Stimulated activated naive CD8-positive, alpha-beta T cell treated with anti-CD3 and anti-CD28 coated beads, Interleukin-15, Interleukin-2, amounts not matched to agents 100 ng/mL and 50 ng/mL, for 24 hours (primary cell): ENCODE data around the gene CCM2.
A peak's percentile ranks its signal among the peaks of the same experiment; 100 is the strongest.

Experiments used
- H3K27ac Mint-ChIP-seq: one replicate; pipeline ENCODE4 v1.8.0; 2021; ENCODE audit warnings: mild to moderate bottlenecking, mixed read lengths
- H3K27me3 Mint-ChIP-seq: one replicate; pipeline ENCODE4 v1.8.0; 2021; ENCODE audit warnings: mixed read lengths
- H3K36me3 Mint-ChIP-seq: one replicate; pipeline ENCODE4 v1.8.0; 2021; ENCODE audit warnings: low read depth, mixed read lengths
- H3K4me1 Mint-ChIP-seq: one replicate; pipeline ENCODE4 v1.8.0; 2021; ENCODE audit warnings: low read depth, mixed read lengths
- H3K4me3 Mint-ChIP-seq: one replicate; pipeline ENCODE4 v1.8.0; 2021; ENCODE audit warnings: mild to moderate bottlenecking, mixed read lengths
- H3K9me3 Mint-ChIP-seq: one replicate; pipeline ENCODE4 v1.8.0; 2021; ENCODE audit warnings: mixed read lengths

Gene CCM2

DNA sequence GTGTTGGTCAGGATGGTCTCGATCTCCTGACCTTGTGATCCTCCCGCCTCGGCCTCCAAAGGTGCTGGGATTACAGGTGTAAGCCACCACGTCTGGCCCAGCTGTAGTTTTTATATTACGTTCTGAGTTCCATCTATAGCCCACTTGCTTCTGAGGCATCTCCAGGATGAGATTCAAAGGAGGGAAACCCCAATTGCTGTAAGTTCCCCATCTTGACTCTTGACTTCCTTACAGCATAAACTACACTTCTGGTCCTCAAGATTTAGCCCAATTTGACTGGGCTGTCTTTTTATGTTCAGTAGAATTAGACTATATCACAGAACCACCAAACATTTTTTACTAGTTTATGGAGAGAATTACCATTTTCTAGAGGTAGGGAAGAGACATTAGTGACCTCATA is 44.3 kb downstream of the CCM2 start:
- Mint-ChIP-seq H3K27me3 (no peaks in the 10 kb centered on the region), H3K36me3 (peaks cover 79% of the 10 kb centered on the region), H3K9me3 (no peaks in the 10 kb centered on the region), H3K27ac (no peak overlapping the region), H3K4me3 (no peak overlapping the region), H3K4me1 (peaks cover 55% of the 10 kb centered on the region)

DNA sequence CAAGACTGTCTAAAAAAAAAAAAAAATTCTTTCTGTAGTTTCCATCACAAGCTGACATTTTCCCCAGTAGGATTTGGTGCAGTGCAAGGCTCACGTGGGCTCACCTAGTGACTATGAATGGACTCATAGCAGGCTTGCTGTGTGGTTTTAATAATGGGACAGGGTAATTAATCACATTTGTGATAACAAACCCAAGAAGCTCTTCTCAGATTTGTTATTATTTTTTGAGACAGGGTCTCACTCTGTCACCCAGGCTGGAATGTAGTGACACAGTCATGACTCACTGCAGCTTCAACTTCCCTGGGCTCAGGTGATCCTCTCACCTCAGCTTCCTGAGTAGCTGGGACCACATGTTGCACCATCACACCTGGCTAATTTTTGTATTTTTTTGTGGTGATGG is 48.7 kb downstream of the CCM2 start:
- Mint-ChIP-seq H3K36me3 (peaks cover 57% of the 10 kb centered on the region), H3K9me3 (no peaks in the 10 kb centered on the region), H3K4me1 (peaks cover 52% of the 10 kb centered on the region), H3K4me3 (no peak overlapping the region), H3K27me3 (no peaks in the 10 kb centered on the region), H3K27ac (peak overlapping the region; percentile 31)

DNA sequence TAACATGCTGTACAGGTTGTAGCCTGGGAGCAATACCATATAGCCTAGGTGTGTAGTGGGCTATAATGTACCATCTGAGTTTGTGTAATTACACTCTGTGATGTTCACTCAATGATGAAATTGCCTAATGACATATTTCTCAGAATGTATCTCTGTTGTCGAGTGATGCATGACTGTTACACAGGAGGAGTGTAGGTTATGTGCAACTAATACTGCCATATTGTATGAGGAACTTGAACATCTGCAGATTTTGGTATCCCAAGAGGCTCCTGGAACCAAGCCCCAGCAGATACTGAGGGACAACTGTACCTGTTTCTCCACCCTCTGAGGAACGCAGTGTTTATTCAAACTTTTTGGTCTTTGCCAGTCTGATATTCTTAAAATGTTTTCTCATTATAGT is 50.2 kb downstream of the CCM2 start:
- Mint-ChIP-seq H3K4me3 (no peak overlapping the region), H3K9me3 (no peaks in the 10 kb centered on the region), H3K27me3 (no peaks in the 10 kb centered on the region), H3K27ac (peak overlapping the region; percentile 17), H3K36me3 (peaks cover 52% of the 10 kb centered on the region), H3K4me1 (peaks cover 49% of the 10 kb centered on the region)

- peaks cover 48% of the 10 kb centered on the region for H3K36me3 Mint-ChIP-seq
- H3K27ac Mint-ChIP-seq = peak overlapping the region; percentile 61
- H3K27me3 Mint-ChIP-seq = no peaks in the 10 kb centered on the region
- no peak overlapping the region for H3K4me3 Mint-ChIP-seq
- no peaks in the 10 kb centered on the region for H3K9me3 Mint-ChIP-seq
- peaks cover 62% of the 10 kb centered on the region for H3K4me1 Mint-ChIP-seq
Observed at GRCh38 chr7:45052011-45052410, 52.0 kb downstream of the CCM2 start.

DNA sequence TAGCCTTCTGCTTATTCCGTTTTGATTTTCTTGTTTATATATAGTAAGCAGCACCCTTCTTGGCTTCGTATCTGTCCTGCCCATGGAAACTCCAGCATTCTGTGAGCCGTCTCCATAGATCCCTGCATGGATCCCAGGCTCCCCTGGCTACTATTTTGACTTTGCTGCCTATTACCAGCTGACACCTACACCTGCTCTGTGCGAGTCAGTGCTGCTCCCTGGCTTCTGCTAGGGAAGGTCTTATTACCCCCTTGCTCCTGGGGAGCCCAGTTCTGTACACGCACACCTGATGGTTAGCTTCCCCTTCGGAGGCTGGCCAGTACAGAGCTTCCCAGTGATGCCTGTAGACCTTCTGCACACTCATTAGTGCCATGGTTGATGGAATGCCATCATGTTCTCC is 53.4 kb downstream of the CCM2 start:
- peaks cover 4% of the 10 kb centered on the region for H3K9me3 Mint-ChIP-seq
- H3K4me3 Mint-ChIP-seq = no peak overlapping the region
- H3K27me3 Mint-ChIP-seq = no peaks in the 10 kb centered on the region
- H3K36me3 Mint-ChIP-seq = peaks cover 50% of the 10 kb centered on the region
- H3K27ac Mint-ChIP-seq = no peak overlapping the region
- H3K4me1 Mint-ChIP-seq = peaks cover 67% of the 10 kb centered on the region

GRCh38 chr7:45053941-45054340 is 53.9 kb downstream of the CCM2 start:
- peaks cover 64% of the 10 kb centered on the region for H3K4me1 Mint-ChIP-seq
- peaks cover 4% of the 10 kb centered on the region for H3K9me3 Mint-ChIP-seq
- H3K36me3 Mint-ChIP-seq = peaks cover 47% of the 10 kb centered on the region
- H3K4me3 Mint-ChIP-seq = no peak overlapping the region
- H3K27ac Mint-ChIP-seq = no peak overlapping the region
- no peaks in the 10 kb centered on the region for H3K27me3 Mint-ChIP-seq

- peaks cover 47% of the 10 kb centered on the region for H3K36me3 Mint-ChIP-seq
- H3K9me3 Mint-ChIP-seq = peaks cover 4% of the 10 kb centered on the region
- H3K4me3 Mint-ChIP-seq = no peak overlapping the region
- H3K27ac Mint-ChIP-seq = peak overlapping the region; percentile 13
- H3K4me1 Mint-ChIP-seq = peaks cover 61% of the 10 kb centered on the region
- H3K27me3 Mint-ChIP-seq = no peaks in the 10 kb centered on the region
Observed at GRCh38 chr7:45054442-45054841, 54.4 kb downstream of the CCM2 start.

DNA sequence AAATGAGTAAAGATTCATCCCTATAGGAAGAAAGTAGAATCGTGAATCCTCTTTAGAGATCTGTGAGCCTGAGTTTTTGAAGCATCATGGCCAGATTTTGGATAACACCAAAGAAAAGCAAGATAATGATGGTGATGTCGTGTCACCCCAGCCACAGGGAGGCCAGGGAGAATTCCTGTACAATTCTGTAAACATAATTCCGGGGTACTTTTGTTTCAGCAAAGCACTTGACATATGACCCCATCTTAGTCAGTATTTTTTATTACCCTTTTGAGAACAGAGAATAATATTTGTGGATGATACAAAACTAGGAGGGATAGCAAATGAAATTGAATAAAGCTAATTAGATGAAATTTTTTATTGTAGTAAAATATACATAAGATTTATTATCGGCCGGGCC is 55.0 kb downstream of the CCM2 start:
- no peak overlapping the region for H3K4me3 Mint-ChIP-seq
- H3K36me3 Mint-ChIP-seq = peaks cover 44% of the 10 kb centered on the region
- peaks cover 4% of the 10 kb centered on the region for H3K9me3 Mint-ChIP-seq
- no peaks in the 10 kb centered on the region for H3K27me3 Mint-ChIP-seq
- peaks cover 65% of the 10 kb centered on the region for H3K4me1 Mint-ChIP-seq
- peak overlapping the region; percentile 13 for H3K27ac Mint-ChIP-seq

- peak overlapping the region; percentile 30 for H3K27ac Mint-ChIP-seq
- peaks cover 65% of the 10 kb centered on the region for H3K4me1 Mint-ChIP-seq
- no peaks in the 10 kb centered on the region for H3K27me3 Mint-ChIP-seq
- H3K4me3 Mint-ChIP-seq = no peak overlapping the region
- peaks cover 44% of the 10 kb centered on the region for H3K36me3 Mint-ChIP-seq
- peaks cover 4% of the 10 kb centered on the region for H3K9me3 Mint-ChIP-seq
Observed at GRCh38 chr7:45055594-45056219, 55.7 kb downstream of the CCM2 start.

- H3K4me3 Mint-ChIP-seq = no peak overlapping the region
- H3K36me3 Mint-ChIP-seq = peaks cover 47% of the 10 kb centered on the region
- no peaks in the 10 kb centered on the region for H3K27me3 Mint-ChIP-seq
- H3K4me1 Mint-ChIP-seq = peaks cover 79% of the 10 kb centered on the region
- H3K9me3 Mint-ChIP-seq = peaks cover 4% of the 10 kb centered on the region
- peak overlapping the region; percentile 24 for H3K27ac Mint-ChIP-seq
Observed at GRCh38 chr7:45057878-45058277, 57.9 kb downstream of the CCM2 start.

GRCh38 chr7:45060295-45060694 is 60.3 kb downstream of the CCM2 start:
- H3K9me3 Mint-ChIP-seq = peaks cover 4% of the 10 kb centered on the region
- H3K4me3 Mint-ChIP-seq = no peak overlapping the region
- no peaks in the 10 kb centered on the region for H3K27me3 Mint-ChIP-seq
- H3K36me3 Mint-ChIP-seq = peaks cover 60% of the 10 kb centered on the region
- H3K27ac Mint-ChIP-seq = peak overlapping the region; percentile 27
- H3K4me1 Mint-ChIP-seq = peaks cover 77% of the 10 kb centered on the region

- H3K4me3 Mint-ChIP-seq = no peak overlapping the region
- peaks cover 68% of the 10 kb centered on the region for H3K4me1 Mint-ChIP-seq
- peaks cover 4% of the 10 kb centered on the region for H3K9me3 Mint-ChIP-seq
- H3K27ac Mint-ChIP-seq = peak overlapping the region; percentile 34
- peaks cover 58% of the 10 kb centered on the region for H3K36me3 Mint-ChIP-seq
- no peaks in the 10 kb centered on the region for H3K27me3 Mint-ChIP-seq
Observed at GRCh38 chr7:45061352-45061751, 61.4 kb downstream of the CCM2 start.

GRCh38 chr7:45061806-45062425 is 61.9 kb downstream of the CCM2 start:
- peaks cover 57% of the 10 kb centered on the region for H3K36me3 Mint-ChIP-seq
- H3K27me3 Mint-ChIP-seq = no peaks in the 10 kb centered on the region
- H3K4me3 Mint-ChIP-seq = no peak overlapping the region
- peak overlapping the region; percentile 34 for H3K27ac Mint-ChIP-seq
- peaks cover 63% of the 10 kb centered on the region for H3K4me1 Mint-ChIP-seq
- peaks cover 4% of the 10 kb centered on the region for H3K9me3 Mint-ChIP-seq

GRCh38 chr7:45064047-45064725 is 64.2 kb downstream of the CCM2 start:
- Mint-ChIP-seq H3K9me3 (no peaks in the 10 kb centered on the region), H3K27ac (peak overlapping the region; percentile 45), H3K4me3 (no peak overlapping the region), H3K36me3 (peaks cover 51% of the 10 kb centered on the region), H3K27me3 (no peaks in the 10 kb centered on the region), H3K4me1 (peaks cover 54% of the 10 kb centered on the region)
